ENCODE measurements around the gene TJP1.

Gene TJP1

DNA sequence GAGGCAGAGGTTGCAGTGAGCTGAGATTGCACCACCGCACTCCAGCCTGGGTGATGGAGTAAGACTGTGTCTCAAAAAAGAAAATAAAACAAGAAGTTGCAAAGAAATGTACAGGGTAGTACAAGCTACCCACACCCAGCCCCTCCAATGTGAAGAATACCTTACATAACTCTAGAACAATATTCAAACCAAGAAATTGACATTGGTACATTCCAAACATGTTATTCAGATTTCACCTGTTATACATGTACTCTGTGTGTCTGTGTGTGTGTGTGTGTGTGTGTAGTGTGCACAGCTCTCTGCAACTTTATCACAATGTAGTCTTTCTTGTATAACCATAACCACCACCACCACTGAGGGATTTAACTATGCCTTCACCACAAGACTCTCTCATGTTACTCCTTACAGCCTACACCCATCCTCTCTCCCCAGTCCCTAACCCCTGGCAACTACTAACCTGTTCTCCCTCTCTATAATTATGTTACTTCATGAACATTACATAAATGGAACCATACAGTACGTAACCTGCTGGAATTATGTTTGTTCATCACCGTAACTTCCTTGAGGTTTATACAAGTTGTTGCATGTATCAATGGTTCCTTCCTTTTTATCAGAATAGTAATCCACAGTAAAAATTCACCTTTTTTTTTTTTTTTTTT, 16.2 kb upstream of the TJP1 start:
- no peak for TF ChIP-seq CTCF (IDR thresholded peaks at IDR 0.05; ENCODE audit: low read depth, low read length)
- DNase-seq (ENCODE audit: extremely low read depth, low read depth) = no peak

GRCh38 chr15:29835301-29835700, 13.0 kb upstream of the TJP1 start:
- TF ChIP-seq CTCF (IDR thresholded peaks at IDR 0.05; ENCODE audit: low read depth, low read length) = no peak
- no peak for DNase-seq (ENCODE audit: extremely low read depth, low read depth)

DNA sequence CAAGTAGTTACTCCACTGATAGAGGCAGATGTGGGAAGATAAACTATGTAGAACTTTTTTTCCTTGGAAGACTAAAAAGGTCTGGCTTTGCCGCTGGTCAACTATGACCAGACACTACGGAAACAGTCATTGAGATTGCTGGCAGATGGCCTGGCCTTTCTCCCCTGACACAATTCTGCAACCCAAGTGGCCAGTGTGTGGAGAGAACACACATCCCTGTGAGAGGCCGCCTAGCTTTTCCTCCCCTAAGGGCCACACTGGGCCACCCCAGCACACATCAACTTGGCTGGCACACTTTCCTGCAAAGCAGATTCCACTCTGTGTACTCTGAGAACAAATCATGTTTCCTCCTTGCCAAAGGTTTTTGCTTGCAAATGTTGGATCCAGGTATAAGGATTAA, 10.4 kb upstream of the TJP1 start:
- DNase-seq (ENCODE audit: extremely low read depth, low read depth) = no peak
- no peak for TF ChIP-seq CTCF (IDR thresholded peaks at IDR 0.05; ENCODE audit: low read depth, low read length)

DNA sequence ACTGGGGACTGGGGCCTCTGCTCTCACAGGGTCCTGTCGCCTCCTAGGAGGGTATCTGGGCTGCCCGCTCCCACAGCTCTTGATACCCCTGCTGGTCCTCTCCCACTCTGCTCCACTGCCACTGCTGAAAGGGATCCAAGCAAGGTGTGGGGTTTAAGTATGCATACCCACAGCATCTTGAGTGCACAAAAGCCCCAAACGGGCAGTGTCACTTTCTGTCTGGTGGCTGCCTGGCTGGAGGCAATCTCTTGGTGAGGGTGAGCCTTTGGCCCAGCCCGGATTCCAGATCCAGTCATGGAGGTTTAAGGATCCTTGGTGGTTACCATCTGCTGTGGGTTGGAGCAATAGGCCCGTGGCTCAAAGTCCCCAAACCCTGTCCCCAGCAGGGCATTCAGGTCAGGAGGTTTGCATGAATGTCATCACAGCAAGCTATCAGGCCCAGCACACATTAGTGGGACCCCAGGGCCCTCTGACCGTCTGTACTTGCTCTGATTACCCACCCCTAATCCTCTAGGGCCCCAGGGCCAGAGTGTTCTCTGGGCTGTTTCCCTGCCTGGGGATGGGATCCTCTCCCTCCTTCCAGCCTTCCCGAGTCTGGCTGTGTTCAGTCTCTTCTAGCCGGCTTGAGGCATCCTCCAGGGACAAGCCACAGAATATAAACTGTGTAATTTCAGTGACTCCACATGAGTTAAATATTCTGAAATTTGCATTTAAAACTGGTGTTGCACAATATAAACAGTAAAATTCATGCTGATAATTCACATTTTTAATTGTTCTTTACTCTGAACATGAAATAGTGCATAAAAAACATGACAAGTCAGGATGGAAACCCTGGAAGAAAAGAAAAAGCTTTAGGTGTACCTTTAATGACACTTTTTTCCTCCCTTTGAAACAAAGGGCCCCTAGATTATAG, 4.9 kb upstream of the TJP1 start:
- no peak for DNase-seq (ENCODE audit: extremely low read depth, low read depth)
- no peak for TF ChIP-seq CTCF (IDR thresholded peaks at IDR 0.05; ENCODE audit: low read depth, low read length)

- no peak for TF ChIP-seq CTCF (IDR thresholded peaks at IDR 0.05; ENCODE audit: low read depth, low read length)
- no peak for DNase-seq (ENCODE audit: extremely low read depth, low read depth)
These were observed 3.0 kb upstream of the TJP1 start for GRCh38 chr15:29825227-29825626.

GRCh38 chr15:29822684-29823459, 604 bp upstream of the TJP1 start:
- TF ChIP-seq CTCF (IDR thresholded peaks at IDR 0.05; ENCODE audit: low read depth, low read length) = no peak
- DNase-seq (ENCODE audit: extremely low read depth, low read depth) = peak; percentile 14
